Activated effector memory CD4-positive, alpha-beta T cell treated with Interleukin-2 at 50 U/mL for 16 hours (primary cell): ENCODE results near the gene CUX1.
"Not testable (repeated sequence)": the region's sequence is repeated elsewhere in the genome, so short reads cannot be mapped to it uniquely, and the experiment has no call there.

ENCODE experiments used
- DNase-seq: peaks from one replicate; pipeline ENCODE4 v3.0.0-alpha.2; 2020

The CUX1 gene, protein sequence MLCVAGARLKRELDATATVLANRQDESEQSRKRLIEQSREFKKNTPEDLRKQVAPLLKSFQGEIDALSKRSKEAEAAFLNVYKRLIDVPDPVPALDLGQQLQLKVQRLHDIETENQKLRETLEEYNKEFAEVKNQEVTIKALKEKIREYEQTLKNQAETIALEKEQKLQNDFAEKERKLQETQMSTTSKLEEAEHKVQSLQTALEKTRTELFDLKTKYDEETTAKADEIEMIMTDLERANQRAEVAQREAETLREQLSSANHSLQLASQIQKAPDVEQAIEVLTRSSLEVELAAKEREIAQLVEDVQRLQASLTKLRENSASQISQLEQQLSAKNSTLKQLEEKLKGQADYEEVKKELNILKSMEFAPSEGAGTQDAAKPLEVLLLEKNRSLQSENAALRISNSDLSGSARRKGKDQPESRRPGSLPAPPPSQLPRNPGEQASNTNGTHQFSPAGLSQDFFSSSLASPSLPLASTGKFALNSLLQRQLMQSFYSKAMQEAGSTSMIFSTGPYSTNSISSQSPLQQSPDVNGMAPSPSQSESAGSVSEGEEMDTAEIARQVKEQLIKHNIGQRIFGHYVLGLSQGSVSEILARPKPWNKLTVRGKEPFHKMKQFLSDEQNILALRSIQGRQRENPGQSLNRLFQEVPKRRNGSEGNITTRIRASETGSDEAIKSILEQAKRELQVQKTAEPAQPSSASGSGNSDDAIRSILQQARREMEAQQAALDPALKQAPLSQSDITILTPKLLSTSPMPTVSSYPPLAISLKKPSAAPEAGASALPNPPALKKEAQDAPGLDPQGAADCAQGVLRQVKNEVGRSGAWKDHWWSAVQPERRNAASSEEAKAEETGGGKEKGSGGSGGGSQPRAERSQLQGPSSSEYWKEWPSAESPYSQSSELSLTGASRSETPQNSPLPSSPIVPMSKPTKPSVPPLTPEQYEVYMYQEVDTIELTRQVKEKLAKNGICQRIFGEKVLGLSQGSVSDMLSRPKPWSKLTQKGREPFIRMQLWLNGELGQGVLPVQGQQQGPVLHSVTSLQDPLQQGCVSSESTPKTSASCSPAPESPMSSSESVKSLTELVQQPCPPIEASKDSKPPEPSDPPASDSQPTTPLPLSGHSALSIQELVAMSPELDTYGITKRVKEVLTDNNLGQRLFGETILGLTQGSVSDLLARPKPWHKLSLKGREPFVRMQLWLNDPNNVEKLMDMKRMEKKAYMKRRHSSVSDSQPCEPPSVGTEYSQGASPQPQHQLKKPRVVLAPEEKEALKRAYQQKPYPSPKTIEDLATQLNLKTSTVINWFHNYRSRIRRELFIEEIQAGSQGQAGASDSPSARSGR (N-terminal part only)

GRCh38 chr7:101817471-101818286 is at the start of gene CUX1:
CUX1 (plus strand) TSS chr7:101817626; CDS start chr7:101817640, 14 bp downstream.
- no peak for DNase-seq

DNA sequence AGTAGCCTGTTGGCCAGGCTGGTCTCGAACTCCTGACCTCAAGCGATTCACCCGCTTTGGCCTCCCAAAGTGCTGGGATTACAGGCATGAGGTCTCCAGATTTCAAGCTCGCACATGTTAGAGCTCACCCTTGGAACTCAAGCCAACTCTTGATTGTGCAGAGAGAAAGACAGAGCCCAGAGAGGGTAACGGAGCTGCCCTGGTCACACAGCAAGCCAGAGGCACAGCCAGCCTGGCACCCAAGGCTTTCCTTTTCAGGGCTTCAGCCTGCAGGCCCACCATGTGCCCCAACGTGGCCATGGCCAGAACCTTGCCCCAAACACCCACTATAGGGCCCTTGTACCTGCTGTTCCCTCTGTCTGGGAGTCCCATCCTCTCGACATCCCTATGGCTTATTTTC is 49.1 kb upstream of the CUX1 start:
- DNase-seq = no peak

GRCh38 chr7:101770466-101770865 is 47.0 kb upstream of the CUX1 start:
- DNase-seq = no peak

DNA sequence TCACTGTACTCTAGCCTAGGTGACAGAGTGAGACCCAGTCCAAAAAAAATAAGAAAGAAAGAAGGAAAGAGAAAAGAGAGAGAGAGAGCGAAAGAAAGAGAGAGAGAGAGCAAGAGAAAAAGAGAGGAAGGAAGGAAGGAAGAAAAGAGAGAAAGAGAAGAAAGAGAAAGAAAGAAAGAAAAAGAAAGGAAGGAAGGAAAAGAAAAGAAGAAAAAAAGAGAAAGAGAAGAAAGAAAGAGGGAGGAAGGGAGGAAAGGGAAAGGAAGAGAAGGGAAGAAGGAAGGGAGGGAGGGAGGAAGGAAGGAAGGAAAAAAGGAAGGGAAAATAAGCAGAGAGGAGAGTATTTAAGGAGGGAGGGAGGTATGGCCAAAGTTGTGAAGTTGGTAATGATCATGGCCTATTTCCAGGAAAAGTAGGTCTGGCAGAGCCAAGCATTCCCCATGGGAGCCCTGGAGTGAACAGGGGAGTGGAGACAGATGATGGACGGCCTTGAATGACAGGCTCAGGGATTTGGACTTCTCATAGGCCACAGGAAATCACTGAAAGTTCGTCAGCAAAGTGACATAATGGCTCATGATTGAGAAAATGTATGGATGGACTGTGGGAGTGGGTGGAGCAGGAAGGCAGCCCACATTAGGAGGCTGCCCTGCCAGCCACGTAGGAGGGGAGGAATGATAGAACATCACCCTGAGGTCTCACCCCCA is 44.8 kb upstream of the CUX1 start:
- no peak for DNase-seq

DNA sequence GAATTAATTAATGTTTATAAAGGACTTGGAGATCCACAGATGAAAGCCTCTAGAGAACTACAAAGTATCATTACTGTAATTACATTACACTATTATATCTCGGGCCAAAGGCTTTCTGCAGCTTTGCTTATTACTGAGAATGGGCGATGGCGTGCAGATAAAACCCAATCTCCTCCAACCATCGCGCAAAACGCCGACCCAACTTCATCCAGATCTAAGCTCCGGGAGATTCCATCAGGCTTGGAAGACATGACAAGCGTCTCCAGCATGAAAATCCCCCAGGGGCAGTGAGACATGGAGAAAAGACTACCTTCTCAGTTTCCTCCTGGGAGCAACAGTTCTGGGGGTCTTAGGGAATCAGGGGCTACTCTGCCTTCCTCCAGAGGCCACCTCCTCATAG is 42.2 kb upstream of the CUX1 start:
- no peak for DNase-seq

DNA sequence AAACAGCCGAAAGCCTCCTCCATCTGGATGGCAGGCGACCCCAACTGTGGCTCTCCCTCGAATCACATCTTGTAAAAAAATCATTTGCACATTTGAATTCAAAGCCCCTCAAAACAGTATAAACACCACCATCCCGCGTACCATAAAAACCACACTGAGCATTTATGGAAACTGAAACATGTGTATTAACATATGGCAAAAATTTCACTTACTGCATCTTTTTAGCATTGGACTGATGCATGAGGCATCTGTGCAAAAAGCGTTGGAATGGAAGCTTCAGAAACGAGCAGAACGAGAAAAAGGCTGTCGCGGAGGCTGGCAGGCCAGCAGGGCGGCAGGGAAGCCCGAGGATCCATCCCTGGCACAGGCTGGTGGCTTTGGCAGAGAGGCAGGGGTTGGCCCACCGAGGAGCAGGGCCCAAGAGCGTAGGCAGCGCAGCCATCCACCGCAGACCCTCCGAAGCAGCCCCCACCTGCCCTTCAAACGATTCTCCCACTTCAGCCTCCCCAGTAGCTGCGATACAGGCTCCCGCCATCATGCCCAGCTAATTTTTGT is 39.3 kb upstream of the CUX1 start:
- no peak for DNase-seq

- no peak for DNase-seq
Measured at GRCh38 chr7:101779267-101779666, 38.2 kb upstream of the CUX1 start.

DNA sequence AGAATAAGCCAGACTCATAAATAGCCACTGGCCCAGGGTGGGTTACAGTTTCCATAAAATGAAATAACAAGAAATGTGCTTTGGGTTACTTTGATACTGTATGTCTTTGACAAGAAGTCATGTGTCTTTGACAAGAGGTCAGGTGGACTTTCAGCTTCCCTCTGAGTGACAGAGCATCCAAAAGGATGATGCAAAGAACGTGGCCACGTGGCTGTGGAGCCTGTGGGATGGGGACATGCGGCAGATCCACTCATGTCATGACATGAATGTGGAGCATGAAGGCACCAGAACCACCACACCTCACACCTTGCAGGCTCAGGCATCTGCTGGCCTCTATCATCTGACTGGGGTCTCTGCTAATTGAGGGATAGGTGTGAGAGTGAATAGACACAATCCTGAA is 37.1 kb upstream of the CUX1 start:
- no peak for DNase-seq

DNA sequence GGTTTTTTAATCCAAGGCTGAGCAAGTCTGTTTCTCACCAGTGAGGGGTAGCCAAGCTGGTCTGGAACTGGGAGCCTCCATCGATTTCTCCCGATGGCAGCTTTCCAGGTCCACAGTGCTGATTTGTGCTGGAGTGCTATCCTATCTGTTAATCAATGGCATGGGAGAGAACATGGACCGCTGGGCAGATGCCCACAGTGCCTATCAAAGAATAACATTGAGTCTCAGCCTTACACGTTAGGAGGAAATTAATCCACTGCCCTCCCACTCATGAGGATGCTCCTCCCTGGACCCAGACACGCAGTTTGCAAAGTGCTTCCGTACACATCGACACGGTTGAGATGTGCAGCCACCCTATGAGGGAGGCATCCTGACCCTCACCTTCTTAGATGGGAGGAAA is 36.0 kb upstream of the CUX1 start:
- DNase-seq = no peak

DNA sequence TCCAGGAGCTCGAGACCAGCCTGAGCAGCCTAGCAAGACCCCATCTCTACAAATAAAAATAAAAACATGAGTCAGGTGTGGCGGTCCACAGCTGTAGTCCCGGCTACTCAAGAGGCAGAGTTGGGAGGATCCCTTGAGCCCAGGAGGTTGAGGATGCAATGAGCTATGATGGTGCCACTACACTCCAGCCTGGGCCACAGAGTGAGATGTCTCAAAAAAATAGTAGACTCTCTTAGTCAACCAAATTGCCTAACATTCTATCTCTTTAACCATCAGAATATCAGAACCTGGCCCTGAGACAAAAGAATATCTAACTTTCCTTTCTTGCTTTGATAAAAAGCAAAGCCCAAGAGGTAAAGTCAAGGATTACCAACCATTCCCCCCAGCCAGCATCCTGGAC is 35.0 kb upstream of the CUX1 start:
- DNase-seq = no peak

DNA sequence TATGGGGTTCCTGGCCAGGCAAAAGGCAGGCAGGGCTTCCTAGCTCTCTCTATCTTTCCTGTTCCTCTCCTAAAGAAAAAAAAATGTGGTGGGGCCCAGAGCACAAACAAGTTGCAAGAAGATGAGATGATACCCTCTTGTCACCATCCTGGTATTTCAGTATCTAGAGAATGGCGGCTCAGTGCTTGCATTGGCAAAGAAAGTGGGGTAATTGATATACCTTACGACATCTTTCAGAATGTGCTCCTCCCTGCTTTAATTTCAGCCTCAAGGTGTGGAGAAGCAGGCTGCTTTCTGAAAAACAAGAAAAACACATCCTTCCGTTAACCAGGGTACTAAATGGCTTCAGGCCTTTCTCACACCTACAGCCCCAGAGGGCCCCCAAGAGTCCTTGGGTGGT is 34.5 kb upstream of the CUX1 start:
- no peak for DNase-seq

GRCh38 chr7:101783381-101784181 is 33.8 kb upstream of the CUX1 start:
- no peak for DNase-seq

- no peak for DNase-seq
Measured at GRCh38 chr7:101784292-101785127, 32.9 kb upstream of the CUX1 start.

- DNase-seq = no peak
Measured at GRCh38 chr7:101787864-101788263, 29.6 kb upstream of the CUX1 start.

- DNase-seq = no peak
Measured at GRCh38 chr7:101788517-101788916, 28.9 kb upstream of the CUX1 start.

DNA sequence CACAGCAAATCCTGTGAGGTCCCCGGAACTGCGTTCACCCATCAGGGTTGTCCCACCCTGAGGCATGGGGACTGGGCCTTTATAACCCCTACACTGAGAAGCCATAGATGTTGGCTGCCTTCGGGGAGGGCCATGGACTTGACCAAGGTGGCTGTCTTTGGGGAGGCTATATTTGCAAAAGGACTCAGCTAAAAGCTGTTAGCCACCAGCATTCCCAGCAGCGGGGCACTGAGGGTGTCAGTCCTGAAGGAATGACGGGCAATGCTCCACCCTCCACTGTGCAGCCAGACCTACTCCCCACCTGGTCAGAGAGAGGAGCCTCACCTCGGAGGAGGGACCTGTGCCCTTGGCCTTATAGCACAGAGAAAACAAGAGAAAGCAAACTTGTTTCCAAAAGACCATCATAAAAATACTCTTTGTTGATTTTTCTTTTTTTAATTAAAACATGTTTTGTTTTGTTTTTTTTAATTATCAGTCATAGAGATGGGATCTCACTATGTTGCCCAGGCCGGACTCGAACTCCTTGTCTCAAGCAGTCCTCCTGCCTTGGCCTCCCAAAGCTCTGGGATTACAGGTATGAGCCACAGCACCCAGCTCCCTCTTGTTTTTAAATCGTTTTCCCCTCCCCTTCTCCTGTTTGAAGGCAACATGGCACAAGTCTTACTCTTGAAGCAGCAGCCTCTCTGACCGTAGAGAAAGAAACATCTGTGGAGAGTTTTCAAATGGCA is 26.7 kb upstream of the CUX1 start:
- no peak for DNase-seq

- no peak for DNase-seq
Measured at GRCh38 chr7:101792051-101792681, 25.3 kb upstream of the CUX1 start.

DNA sequence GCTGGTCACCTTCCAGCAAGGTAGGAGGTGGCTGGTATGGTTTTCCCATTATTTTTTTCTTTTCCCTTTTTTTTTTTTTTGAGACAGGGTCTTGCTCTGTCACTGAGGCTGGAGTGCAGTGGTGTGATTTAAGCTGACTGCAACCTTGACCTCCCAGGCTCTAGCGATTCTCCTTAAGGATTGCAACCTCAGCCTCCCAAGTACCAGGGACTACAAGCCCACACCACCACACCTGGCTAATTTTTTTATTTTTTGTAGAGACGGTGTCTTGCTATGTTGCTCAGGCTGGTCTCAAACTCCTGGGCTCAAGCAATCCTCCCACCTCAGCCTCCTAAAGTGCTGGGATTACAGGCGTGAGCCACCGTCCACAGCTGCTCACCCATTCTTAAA is 24.7 kb upstream of the CUX1 start:
- DNase-seq = not testable (repeated sequence)
